GM19468 (cell line): Measurements from ENCODE around the gene RBM10.

Experiments
- ATAC-seq: cut with Tn5 transposase; IDR thresholded peaks from one replicate; pipeline ENCODE4 v1.9.1; 2021; ENCODE audit warnings: mild to moderate bottlenecking, moderate library complexity, moderate number of reproducible peaks; ENCODE audit not compliant: unreplicated experiment; ENCODE audit errors: extremely low read depth

The RBM10 gene

DNA sequence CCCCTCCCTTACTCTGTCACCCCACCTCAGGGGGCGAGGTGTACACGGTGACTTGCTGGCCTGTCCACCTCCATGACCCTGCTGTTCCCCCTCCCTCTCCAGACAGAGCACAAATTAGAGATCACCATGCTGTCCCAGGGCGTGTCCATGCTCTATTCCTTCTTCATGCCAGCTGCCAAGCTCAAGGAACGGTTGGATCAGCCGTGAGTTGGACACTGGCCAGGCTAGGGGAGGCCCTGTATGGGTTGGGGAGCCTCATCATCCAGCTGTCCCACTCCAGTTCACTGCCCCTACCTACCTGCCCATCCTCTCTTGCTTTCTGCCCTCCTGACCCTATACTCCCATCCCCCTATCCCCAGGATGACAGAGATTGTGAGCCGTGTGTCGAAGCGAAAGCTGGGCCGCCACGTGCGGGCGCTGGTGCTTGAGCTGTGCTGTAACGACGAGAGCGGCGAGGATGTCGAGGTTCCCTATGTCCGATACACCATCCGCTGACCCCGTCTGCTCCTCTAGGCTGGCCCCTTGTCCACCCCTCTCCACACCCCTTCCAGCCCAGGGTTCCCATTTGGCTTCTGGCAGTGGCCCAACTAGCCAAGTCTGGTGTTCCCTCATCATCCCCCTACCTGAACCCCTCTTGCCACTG is 69.5 kb downstream of the RBM10 start:
- no peak for ATAC-seq

- ATAC-seq, result no peak
Measured at GRCh38 chrX:47215291-47215900, 70.4 kb downstream of the RBM10 start.

DNA sequence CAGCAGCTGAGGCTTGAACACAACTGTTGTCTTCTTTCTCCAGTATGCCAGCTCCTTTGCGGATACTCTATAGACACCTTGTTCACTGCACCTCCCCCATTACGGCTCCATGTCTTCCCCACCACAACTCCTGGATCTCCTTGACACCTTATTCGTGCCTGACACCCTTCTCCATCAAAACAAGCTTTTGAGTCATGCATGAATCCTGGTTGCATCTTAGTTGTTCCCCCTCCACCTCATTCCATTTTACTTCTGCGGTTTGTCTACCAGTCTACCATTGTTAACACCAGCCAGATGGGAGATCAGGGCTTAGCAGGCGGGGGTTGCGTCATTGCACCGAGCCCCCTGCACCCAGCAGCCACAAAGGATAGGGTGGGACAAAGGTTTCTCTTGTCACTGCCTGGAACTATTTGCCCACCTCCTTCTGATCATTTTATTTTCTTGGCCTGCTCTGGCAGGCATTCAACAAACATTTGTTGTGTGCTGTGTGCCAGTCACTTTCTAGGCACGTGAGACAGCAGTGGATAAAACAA is 71.4 kb downstream of the RBM10 start:
- no peak for ATAC-seq

DNA sequence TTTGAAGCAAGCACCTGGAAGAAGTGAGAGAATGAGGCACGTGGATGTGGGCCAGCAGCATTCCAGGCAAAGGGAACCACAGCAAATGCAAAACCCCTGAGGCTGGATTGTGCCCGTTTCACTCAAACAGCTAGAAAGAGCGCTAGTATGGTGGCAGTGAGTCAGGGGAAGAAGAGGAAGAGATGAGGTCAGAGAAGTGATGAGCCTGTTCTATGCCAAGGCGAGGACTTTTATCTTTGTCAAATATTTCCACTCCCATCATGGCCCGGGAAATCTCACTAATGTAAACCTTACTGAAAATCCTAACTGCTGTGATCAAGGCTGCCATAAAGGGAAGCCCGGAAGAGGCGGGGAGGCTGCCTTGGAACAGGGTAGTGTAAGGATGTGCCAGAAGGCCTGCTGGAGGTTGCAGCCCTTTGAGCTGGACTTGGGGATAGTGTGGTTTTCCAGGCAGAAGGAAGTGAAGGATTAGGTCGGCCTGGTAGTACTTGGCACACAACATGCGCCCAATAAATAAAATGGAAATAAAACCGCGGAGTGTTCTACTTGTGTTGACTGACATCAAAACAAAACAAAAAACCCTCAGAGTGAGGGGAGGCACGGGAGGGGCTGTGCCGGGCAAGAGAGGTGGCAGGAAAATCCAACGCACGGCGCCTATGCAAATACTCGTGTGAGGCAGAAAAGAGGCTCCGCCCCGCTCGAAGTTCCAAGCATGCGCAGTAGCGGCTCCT is 72.3 kb downstream of the RBM10 start:
- ATAC-seq, result no peak

- ATAC-seq, result peak; percentile 86
Measured at GRCh38 chrX:47217852-47218279, 72.8 kb downstream of the RBM10 start.

DNA sequence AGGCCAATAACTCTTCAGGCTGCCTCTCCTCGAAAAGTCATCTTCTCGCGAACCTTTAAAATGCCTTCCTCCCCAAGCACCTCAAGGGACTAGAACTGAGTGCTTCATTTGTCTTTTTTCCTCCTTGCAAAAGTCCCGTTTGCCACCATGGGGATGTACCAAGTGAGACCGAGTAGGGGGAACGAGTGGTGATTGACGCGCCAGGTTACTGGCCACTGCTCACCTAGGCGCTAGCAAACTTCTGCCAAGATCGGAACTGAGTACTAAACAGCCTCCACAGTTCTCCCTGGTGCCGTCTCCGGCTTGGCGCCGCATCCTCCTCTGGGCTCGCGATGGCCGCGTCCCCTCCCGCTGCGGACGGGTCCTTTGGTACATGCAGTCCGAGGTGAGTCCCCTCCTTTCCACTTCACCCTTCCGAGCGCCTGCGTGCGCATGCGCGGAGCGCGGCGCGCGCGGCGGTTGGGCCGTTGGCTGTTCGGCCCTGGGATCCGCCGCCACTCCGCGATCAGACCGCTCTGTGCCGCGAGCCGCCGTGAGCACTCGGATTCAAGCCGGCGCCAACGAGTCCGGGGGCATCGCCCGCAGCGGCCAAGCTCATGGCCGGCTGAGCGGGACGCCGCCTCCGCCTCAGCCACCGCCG is 73.4 kb downstream of the RBM10 start, which contains the start of gene CDK16:
CDK16 (plus strand) TSS at position 402 of the 640 bp plus-strand sequence. CDS start 4,877 bp downstream, outside the sequence.
- peak; percentile 35 for ATAC-seq

DNA sequence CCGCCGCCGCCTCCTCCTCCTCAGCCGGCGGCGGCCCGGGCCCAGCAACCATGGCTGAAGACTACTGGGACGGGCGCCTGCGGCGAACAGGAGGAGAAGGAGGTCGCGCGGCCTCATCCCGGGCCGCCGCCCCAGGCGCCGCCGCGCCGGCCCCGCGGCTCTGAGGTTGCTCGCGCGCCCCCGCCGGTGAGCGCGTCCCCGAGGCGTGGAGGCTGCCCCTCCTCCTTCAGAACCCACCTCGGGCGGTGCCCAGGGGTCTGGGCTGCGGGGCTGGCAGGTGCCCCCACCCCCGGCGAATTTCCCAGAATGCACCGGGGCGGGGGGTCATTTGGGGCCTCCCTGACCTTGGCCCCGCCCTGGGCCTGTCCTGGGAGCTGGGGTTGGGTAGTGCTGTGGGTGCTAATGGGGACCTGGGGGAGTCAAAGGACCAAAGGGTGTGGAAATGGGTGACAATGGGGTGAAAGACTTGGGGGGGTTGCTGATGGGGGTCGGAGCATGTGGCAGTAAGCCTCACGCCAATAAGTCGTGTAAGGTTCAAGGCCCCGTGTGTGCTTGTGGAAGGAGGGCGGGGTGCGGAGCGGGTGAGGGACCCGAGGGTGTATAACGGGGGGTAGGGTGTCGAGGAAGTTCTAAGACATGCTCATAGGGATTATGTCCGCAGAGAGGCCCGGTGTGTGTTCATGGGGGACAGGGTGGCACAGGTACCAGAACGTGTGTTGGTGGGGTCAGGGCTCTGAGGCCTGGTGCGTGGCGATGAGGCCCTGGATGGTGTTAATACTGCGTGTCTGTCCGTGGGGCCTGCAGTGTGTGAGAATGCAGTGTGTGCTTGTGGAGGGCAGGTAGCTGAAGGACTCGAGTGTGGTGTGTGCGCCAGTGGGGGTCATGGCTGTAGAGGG is 74.1 kb downstream of the RBM10 start:
- peak; percentile 0 for ATAC-seq

GRCh38 chrX:47221756-47222155 is 76.7 kb downstream of the RBM10 start:
- ATAC-seq, result no peak

GRCh38 chrX:47222751-47223350 is 77.8 kb downstream of the RBM10 start:
- no peak for ATAC-seq

DNA sequence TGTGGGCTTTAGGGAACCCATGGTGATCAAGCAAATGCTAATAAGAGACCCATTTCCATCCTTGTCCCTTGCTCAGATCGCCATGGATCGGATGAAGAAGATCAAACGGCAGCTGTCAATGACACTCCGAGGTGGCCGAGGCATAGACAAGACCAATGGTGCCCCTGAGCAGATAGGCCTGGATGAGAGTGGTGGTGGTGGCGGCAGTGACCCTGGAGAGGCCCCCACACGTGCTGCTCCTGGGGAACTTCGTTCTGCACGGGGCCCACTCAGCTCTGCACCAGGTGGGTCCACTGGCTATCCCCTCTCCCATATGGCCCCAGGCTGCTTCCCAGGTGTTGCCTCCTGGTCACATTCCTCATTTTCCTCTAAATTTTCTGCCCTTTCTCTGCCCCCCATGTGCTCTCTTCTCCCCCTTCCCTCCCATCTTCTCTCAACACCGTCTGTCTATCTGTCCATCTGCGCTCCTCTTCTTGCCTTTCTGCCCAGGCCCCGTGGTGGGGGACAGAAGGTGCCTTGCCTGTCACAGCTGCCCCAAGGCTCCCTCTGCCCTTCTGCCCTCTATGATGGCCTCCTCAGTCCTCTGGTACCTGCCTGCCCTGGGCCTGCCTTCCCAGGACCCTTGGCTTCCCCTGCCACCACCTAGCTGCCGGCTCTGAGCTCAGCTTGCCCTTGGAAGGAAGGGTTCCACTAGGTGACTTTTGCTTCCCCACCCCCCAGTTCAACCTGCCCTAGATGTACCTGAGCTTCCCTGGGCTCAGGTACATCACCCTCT is 78.6 kb downstream of the RBM10 start:
- ATAC-seq, result no peak

DNA sequence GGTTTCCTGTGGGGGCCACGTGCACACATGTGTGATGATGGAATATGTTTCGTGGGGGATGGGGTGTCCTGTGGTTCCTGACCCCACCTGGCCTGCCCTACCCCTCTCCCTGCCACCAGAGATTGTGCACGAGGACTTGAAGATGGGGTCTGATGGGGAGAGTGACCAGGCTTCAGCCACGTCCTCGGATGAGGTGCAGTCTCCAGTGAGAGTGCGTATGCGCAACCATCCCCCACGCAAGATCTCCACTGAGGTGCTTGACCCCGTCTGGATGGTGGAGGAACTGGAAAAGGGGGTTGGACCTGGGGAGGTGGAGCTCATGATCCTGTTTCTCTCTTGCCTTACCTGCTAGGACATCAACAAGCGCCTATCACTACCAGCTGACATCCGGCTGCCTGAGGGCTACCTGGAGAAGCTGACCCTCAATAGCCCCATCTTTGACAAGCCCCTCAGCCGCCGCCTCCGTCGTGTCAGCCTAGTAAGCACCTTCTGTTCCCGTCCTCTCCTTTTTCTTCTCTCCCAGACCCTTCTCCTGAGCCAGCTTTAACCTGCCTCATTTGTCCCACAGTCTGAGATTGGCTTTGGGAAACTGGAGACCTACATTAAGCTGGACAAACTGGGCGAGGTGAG is 79.4 kb downstream of the RBM10 start:
- ATAC-seq, result no peak

DNA sequence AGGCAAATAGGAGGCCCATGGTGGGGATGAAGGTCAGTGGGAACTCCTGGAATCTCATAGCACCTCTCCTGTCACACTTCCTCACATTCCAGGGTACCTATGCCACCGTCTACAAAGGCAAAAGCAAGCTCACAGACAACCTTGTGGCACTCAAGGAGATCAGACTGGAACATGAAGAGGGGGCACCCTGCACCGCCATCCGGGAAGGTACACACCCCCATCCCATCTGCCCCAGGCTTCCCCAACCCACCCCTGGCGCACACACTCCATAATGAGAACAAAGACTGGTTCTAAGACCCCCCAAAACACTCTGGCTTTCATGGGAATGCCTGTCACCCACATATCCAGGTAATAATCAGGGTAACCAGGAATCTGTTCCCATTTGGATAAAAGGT is 79.9 kb downstream of the RBM10 start:
- ATAC-seq, result no peak

DNA sequence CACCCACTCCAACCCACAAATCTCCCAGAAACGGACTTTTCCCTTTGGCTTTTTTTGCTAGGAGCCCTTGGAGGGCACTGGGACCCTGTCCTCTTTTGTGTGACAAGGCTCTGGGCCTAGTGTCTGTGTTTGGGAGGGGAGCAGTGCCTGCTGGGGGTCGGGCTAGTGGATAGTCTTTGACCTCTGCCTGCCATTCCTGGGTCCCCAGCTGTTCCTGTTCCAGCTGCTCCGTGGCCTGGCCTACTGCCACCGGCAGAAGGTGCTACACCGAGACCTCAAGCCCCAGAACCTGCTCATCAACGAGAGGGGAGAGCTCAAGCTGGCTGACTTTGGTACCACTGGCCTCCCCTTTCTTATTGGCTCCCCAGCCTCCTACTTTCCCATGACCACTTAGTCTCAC is 81.0 kb downstream of the RBM10 start:
- no peak for ATAC-seq

GRCh38 chrX:47226531-47227333 is 81.7 kb downstream of the RBM10 start:
- ATAC-seq, result no peak

GRCh38 chrX:47227334-47227583 is 82.2 kb downstream of the RBM10 start:
- no peak for ATAC-seq

GRCh38 chrX:47228550-47229270 is 83.7 kb downstream of the RBM10 start:
- ATAC-seq, result no peak

DNA sequence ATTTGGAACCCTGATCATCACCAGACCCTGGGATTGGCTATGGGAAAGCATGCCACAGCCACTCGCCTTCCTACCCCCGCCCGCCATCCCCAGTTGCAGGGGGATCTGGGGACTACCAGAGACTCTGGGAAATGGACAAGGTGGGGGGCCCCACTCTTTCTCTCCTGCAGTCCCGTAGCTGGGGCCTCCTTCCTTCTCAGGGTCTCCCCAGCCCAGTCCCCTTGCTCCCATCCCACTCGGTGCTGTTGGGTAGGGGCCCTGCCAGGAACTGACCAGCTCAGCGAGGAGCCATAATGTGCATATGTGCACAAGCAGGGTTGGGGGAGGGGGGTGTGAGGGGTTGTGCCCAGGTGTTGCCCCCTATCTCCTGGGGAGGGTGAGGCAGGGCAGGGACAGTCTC is 84.4 kb downstream of the RBM10 start:
- no peak for ATAC-seq
